Aorta (tissue), 5 donors: ENCODE measurements around the gene CACNA1D. TPM values are rescaled to one million over a fixed set of nuclear protein-coding genes. Genes with fewer than 3 reads are reported as not detected.

Experiments
- ATAC-seq: fragments of 200-7000 bp; cut with Tn5 transposase; one replicate; pipeline ENCODE4 v1.9.1; 2022; ENCODE audit warnings: moderate library complexity; ENCODE audit not compliant: low FRiP score
- DNase-seq, 2 donors: peaks; one replicate each; pipeline ENCODE4 v3.0.0-alpha.2; 2020
- H3K27ac ChIP-seq, 2 donors: one replicate each; pipeline ENCODE4 v1.5.1; 2013; ENCODE audit warnings: low read length in 2 of 2, mild to moderate bottlenecking in 2 of 2, moderate library complexity in 2 of 2, control low read depth in 1 of 2, inconsistent platforms in 1 of 2, low read depth in 1 of 2
- H3K27me3 ChIP-seq, 2 donors: one replicate each; pipeline ENCODE4 v1.6.1; 2013; ENCODE audit warnings: control low read depth in 1 of 2, low read length in 1 of 2, mild to moderate bottlenecking in 1 of 2, moderate library complexity in 1 of 2; ENCODE audit not compliant: insufficient read depth in 2 of 2, control insufficient read depth in 1 of 2
- H3K36me3 ChIP-seq, 2 donors: one replicate each; pipeline ENCODE4 v1.6.1; 2013; ENCODE audit warnings: control low read depth in 1 of 2, low read length in 1 of 2, mild to moderate bottlenecking in 1 of 2; ENCODE audit not compliant: insufficient read depth in 2 of 2, control insufficient read depth in 1 of 2
- H3K4me1 ChIP-seq, 2 donors: one replicate each; pipeline ENCODE4 v1.6.1; 2013; ENCODE audit warnings: low read length in 2 of 2, control low read depth in 1 of 2, mild to moderate bottlenecking in 1 of 2, moderate library complexity in 1 of 2; ENCODE audit not compliant: insufficient read depth in 2 of 2, control insufficient read depth in 1 of 2
- H3K4me3 ChIP-seq, 2 donors: one replicate each; pipeline ENCODE4 v1.5.1; 2013; ENCODE audit warnings: low read length in 2 of 2, control low read depth in 1 of 2, mild to moderate bottlenecking in 1 of 2
- H3K9me3 ChIP-seq: one replicate; pipeline ENCODE4 v1.6.1; 2013; ENCODE audit warnings: mild to moderate bottlenecking, low read length; ENCODE audit not compliant: control insufficient read depth
- WGBS, 2 donors: extraction: QIAGEN DNeasy Blood & Tissue Kit; methylation state at CpG; one replicate each; pipeline ENCODE4 v1.1.7; 2013; 5-methylcytosine and 5-hydroxymethylcytosine counted together
- intact Hi-C, 2 donors: fragments of 100-400 bp; cut with DNase I; formaldehyde crosslinking; loops; one replicate each; pipeline versions ENCODE4 v1.14.2 to v1.15.0; 2022
- polyA plus RNA-seq, 2 donors: library from polyadenylated mRNA; stranded (reverse); fragments of 200-250 nt; gene quantifications; one replicate each; pipeline ENCODE4 v1.2.3, GENCODE V29; 2013
- total RNA-seq, 2 donors: library from RNA; stranded (reverse); fragmentation: NEBNext Ultra II Directional; extraction: Animal tissue kit (Norgen Biotek cat#: 25700); gene quantifications; one replicate each; pipeline ENCODE4 v1.2.1, GENCODE V29; 2021
- donor health status: healthy with polysubstance abuse.
- donor health status: Bipolar disorder and iron deficiency.
- donor health status: DM: no; HTN: no; CAD: no.
- donor health status: DM: no; HTN: no; CAD: no.
- donor health status: DM: yes; HTN: yes; CAD: no.

Gene CACNA1D
- total and polyA plus RNA-seq, 4 donors: 0.25 to 7.4 (median 0.78) TPM; not detected in 1

DNA sequence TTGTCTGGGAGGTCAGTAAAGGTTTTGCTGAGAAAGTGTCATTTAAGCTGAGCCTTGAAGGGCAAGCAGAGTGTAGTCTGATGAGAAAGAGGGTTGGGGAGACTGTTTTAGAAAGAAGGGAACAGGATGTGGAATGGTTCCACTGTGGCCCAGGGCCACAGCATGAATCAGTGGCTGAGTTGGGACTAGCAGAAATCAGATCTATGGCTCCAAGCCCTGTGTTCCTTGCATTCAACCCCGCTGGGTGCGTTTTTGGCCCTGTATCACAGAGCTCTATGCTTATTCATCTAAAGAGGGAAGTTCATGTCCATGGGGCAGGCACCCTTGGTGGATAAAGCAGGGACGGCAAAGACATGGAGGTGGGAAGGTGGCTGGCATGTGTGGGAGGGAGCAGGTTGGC is 151.3 kb downstream of the CACNA1D start:
- Histone ChIP-seq H3K9me3 (peaks cover 2% of the 10 kb centered on the region), H3K36me3 (no peaks in the 10 kb centered on the region), H3K27me3 (no peaks in the 10 kb centered on the region), H3K4me3 (no peak overlapping the region), H3K27ac (no peak overlapping the region), H3K4me1 (no peaks in the 10 kb centered on the region)
- intact Hi-C loops: no loop called here
- WGBS, 2 donors: 22% methylated on average over 3 of the region's 3 CpGs
- DNase-seq: no peak
- peak; percentile 58 for ATAC-seq

DNA sequence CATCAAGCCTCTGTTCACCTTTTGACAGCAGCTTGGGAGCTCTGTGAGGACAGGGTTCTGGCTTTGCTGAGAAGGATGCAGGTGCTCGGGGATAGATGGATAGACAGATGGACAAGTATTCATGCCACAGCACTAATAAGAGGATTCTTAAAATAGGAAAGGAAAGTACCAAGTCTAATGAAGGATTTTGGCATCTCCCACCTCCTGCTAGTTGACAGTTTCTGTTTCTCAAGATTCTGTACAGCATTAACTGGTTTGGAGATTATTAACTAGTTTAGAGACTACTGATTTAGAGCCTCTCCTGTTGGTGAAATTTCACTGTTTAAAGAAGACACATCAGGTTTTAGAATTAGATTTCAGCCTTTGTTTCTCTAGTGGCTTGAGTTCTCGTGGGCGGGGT is 152.3 kb downstream of the CACNA1D start:
- 85 to 90% methylated on average over 3 of the region's 3 CpGs for WGBS, 2 donors
- intact Hi-C loops: no loop called here

DNA sequence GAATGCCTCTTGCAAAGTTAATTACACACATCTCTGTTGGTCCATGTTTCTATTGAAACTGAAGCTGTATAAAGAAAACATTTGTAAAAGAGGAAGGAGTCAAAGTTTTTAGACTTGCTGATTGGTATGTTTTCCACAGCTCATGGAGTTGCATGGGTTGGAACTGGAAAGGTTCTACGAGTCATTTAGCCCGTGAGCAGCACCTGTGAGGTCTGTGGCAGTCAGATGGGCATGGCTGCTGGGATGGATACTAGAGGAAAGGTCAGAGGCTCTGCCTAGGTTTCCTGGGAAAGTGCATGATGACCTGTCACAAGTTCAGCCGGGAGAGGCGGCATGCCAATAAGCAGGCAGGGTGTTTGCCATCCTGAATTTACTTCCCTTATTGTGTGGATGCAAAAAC is 155.4 kb downstream of the CACNA1D start:
- no peak overlapping the region for H3K27ac ChIP-seq

More for the DNA sequence above, 152.3 kb downstream of the CACNA1D start:
- Histone ChIP-seq H3K9me3 (peaks cover 2% of the 10 kb centered on the region), H3K27ac (no peak overlapping the region), H3K4me1 (no peaks in the 10 kb centered on the region), H3K4me3 (no peak overlapping the region), H3K36me3 (no peaks in the 10 kb centered on the region), H3K27me3 (no peaks in the 10 kb centered on the region)
- ATAC-seq (no peak), DNase-seq (no peak)

DNA sequence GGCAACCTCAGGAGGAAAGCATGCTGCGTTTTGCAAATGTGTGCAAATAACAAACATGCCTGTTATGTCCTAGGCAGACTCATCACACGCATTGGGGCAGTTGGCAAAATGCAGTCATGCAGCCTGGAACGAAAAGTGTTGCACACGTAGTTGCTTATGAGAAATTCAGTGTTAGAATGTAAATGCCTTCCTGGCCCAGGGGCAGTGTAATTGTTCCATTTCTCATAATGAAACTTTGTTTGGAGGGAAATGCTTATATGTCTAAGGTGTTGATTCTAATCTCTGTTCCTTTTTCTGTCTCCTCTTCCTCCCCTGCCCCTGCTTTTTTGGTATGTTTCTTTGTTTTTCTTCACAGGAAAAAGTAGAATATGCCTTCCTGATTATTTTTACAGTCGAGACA is 156.0 kb downstream of the CACNA1D start:
- intact Hi-C loops: no loop called here

More for the DNA sequence above, 155.4 kb downstream of the CACNA1D start:
- Histone ChIP-seq H3K4me3 (no peak overlapping the region), H3K9me3 (peaks cover 3% of the 10 kb centered on the region), H3K36me3 (no peaks in the 10 kb centered on the region), H3K27me3 (no peaks in the 10 kb centered on the region), H3K4me1 (no peaks in the 10 kb centered on the region)
- DNase-seq (no peak), ATAC-seq (no peak)
- intact Hi-C loops: no loop called here
- WGBS, 2 donors: 71 to 89% methylated on average over 4 of the region's 4 CpGs

DNA sequence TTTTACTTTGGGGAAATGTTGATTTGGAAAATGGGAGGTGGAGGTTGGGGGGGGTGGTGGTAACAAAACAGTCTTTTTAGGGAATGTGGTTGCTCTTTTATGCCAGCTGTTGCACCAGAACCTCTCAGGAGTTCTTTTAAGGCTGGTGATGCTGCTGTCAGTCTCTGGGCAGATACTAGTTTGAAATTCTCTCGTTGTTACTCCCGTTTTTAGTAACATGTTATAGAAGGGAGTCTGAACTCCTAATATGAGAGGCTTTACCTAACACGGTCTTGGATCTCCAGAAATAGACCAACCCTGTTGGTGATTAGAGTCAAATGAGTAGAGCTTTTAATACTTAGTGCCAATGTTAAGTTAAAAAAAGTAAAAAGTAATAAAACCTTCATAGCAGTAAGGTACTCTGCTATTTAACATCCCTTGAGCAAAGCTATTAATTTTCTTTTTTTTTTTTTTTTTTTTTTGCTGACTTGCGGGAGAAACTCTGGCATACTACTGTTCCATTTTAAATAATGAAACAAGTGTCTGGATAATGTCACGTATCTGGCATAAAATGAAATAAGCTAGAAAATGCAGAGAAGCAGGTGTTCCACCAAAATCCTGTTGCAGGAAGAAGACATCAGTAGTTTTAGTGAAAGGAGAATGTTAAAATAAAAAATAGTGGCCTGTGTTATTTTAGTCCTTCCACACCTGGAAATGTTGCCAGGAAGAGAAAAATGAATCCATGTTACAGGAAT is 156.7 kb downstream of the CACNA1D start:
- H3K36me3 ChIP-seq: no peaks in the 10 kb centered on the region
- DNase-seq: no peak
- 42 to 47% methylated on average over 5 of the region's 5 CpGs for WGBS, 2 donors
- peaks cover 3% of the 10 kb centered on the region for H3K9me3 ChIP-seq
- ATAC-seq: no peak
- intact Hi-C loops: no loop called here
- H3K4me3 ChIP-seq: no peak overlapping the region
- no peaks in the 10 kb centered on the region for H3K27me3 ChIP-seq
- no peaks in the 10 kb centered on the region for H3K4me1 ChIP-seq
- H3K27ac ChIP-seq: no peak overlapping the region

More for the DNA sequence above, 156.0 kb downstream of the CACNA1D start:
- no peaks in the 10 kb centered on the region for H3K36me3 ChIP-seq
- no peak overlapping the region for H3K27ac ChIP-seq
- DNase-seq (no peak), ATAC-seq (no peak)
- 69 to 77% methylated on average over 5 of the region's 5 CpGs for WGBS, 2 donors
- no peaks in the 10 kb centered on the region for H3K27me3 ChIP-seq
- peaks cover 3% of the 10 kb centered on the region for H3K9me3 ChIP-seq
- H3K4me1 ChIP-seq: no peaks in the 10 kb centered on the region
- no peak overlapping the region for H3K4me3 ChIP-seq

DNA sequence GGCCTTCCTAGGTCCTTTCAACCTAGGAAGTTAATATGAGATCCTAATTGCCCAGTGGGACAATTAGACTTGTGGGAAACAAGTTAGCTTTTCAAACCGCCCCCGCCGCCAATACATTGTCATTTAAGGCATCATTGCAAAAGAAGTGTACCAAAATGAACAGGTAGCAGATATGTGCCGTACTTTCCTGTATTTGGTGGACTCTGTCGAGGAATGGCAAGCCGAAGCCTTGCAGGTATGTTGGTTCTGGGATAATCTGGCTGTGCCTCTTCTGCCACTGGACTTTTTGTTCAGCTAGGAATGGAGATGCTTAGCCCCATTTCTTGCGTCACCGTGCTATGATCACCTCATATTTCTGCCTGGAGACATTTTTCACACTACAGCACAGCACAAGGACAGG is 157.5 kb downstream of the CACNA1D start:
- no peak for DNase-seq
- H3K27ac ChIP-seq: no peak overlapping the region
- ATAC-seq: no peak
- H3K4me1 ChIP-seq: no peaks in the 10 kb centered on the region
- intact Hi-C loops: no loop called here
- no peaks in the 10 kb centered on the region for H3K27me3 ChIP-seq
- H3K4me3 ChIP-seq: no peak overlapping the region
- H3K36me3 ChIP-seq: no peaks in the 10 kb centered on the region
- H3K9me3 ChIP-seq: peaks cover 3% of the 10 kb centered on the region
- 98 to 100% methylated on average over 8 of the region's 8 CpGs for WGBS, 2 donors

DNA sequence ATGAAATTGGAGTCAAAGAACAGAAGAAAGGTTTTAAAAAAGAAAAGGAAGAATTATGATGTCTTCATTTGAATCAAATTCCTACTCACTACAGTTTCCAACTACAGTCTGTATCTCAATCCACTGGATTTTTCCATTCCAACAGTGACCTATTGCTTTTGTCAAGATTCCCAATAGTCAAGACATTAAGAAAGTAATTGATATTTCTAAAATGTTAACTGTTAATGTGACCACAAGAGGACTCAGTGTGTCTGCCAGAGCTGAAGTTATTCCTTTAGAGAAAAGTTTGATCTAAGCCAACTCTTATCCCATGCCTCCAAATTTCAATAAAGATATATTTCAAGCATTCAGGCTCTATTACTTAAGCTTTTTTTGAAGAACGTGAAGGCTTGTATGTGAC is 163.2 kb downstream of the CACNA1D start:
- H3K9me3 ChIP-seq: peaks cover 9% of the 10 kb centered on the region
- 19 to 65% methylated on average over 1 of the region's 1 CpG for WGBS, 2 donors
- no peak overlapping the region for H3K27ac ChIP-seq
- no peak overlapping the region for H3K4me3 ChIP-seq
- ATAC-seq: no peak
- no peaks in the 10 kb centered on the region for H3K4me1 ChIP-seq
- DNase-seq: no peak
- intact Hi-C loops: no loop called here
- no peaks in the 10 kb centered on the region for H3K36me3 ChIP-seq
- peaks cover 0 to 4% of the 10 kb centered on the region in 2 donors for H3K27me3 ChIP-seq

DNA sequence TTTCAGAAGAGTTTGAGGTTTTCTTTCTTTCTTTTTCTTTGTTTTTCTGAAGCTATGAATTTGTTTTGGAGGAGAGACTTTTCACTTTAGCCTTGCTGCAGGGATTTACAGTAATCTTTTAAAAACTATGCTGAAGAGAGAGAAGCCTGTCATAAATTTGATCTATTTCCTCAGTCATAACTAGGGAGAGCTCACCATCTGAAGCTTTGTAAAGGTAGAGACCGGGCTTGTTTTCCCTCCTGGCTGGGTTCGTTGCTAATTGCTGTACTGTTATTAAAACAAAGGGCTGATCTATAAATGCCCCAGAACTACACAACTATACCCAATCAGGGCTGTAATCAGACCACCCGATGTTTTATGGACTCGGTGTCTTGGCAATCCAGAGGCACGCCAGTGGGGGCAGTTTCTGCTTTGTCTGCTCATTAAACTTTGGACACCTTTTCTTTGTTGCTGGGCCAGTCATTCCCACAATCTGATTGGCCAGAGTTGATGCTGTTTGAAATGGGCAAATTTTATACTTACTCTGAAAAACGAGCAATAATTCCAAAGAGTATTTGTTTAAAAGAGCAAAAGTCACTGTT is 164.3 kb downstream of the CACNA1D start:
- DNase-seq (no peak), ATAC-seq (no peak)
- Histone ChIP-seq H3K36me3 (no peaks in the 10 kb centered on the region), H3K27me3 (peaks cover 0 to 4% of the 10 kb centered on the region in 2 donors), H3K27ac (no peak overlapping the region), H3K4me1 (no peaks in the 10 kb centered on the region), H3K4me3 (no peak overlapping the region), H3K9me3 (peaks cover 9% of the 10 kb centered on the region)
- 22 to 42% methylated on average over 6 of the region's 6 CpGs for WGBS, 2 donors
- intact Hi-C loops: no loop called here

GRCh38 chr3:53659996-53660395 is 165.6 kb downstream of the CACNA1D start:
- no peak for ATAC-seq

More at GRCh38 chr3:53659996-53660395, 165.6 kb downstream of the CACNA1D start:
- Histone ChIP-seq H3K27me3 (peaks cover 0 to 4% of the 10 kb centered on the region in 2 donors), H3K4me3 (no peak overlapping the region), H3K36me3 (no peaks in the 10 kb centered on the region), H3K4me1 (no peaks in the 10 kb centered on the region), H3K27ac (no peak overlapping the region), H3K9me3 (peaks cover 9% of the 10 kb centered on the region)
- intact Hi-C loops: no loop called here
- 94% methylated on average over 7 of the region's 7 CpGs for WGBS, 2 donors
- no peak for DNase-seq
